Uterus (tissue), 2 donors: ENCODE data around the gene NAV2.

Experiments used
- CTCF ChIP-seq, 4 experiments: fragments of 200-600 bp in 2 of 4; fragments of 450-650 bp in 2 of 4; sonication (generic) in 2 of 4; IDR thresholded peaks; one replicate each; pipeline ENCODE4 v1.5.1; 2016 to 2019; ENCODE audit warnings: antibody characterized with exemption in 4 of 4, mild to moderate bottlenecking in 2 of 4, moderate library complexity in 1 of 4
- POLR2A ChIP-seq, 2 donors: fragments of 450-650 bp; IDR thresholded peaks; one replicate each; pipeline ENCODE4 v1.6.1; 2016; ENCODE audit warnings: antibody characterized with exemption in 2 of 2, mild to moderate bottlenecking in 1 of 2, moderate library complexity in 1 of 2

GRCh38 chr11:19979519-19979845 is 266.8 kb downstream of the NAV2 start:
- TF ChIP-seq CTCF (IDR thresholded peaks at IDR 0.05) (no peak), POLR2A (IDR thresholded peaks at IDR 0.05) (no peak)
